HG02981 (cell line): ENCODE data around the gene VAMP8.
"Not testable (repeated sequence)": the region's sequence is repeated elsewhere in the genome, so short reads cannot be mapped to it uniquely, and the experiment has no call there.

ENCODE experiments used
- ATAC-seq: cut with Tn5 transposase; IDR thresholded peaks from one replicate; pipeline ENCODE4 v1.9.1; 2021; ENCODE audit warnings: mild to moderate bottlenecking, moderate library complexity; ENCODE audit not compliant: unreplicated experiment

VAMP8 gene

DNA sequence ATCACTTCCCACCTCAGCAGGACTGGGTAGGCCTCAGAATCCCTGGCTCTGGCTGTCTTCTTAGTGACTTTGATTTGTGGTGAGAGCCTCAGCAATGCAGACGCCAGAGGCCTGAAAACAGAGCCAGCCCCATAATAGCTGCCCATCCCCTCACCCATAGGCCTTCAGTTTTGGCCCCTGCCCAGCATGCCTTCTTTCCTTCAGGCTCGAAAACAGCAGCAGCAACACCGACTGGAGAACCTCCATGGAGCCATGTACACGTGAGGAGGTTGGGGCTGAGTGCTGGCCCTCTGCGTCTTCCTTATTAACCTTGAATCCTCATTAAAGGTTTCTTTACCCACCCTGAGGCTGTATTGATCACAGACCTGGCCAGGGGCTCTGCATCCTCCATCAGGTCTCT is 19.9 kb downstream of the VAMP8 start:
- ATAC-seq: no peak

DNA sequence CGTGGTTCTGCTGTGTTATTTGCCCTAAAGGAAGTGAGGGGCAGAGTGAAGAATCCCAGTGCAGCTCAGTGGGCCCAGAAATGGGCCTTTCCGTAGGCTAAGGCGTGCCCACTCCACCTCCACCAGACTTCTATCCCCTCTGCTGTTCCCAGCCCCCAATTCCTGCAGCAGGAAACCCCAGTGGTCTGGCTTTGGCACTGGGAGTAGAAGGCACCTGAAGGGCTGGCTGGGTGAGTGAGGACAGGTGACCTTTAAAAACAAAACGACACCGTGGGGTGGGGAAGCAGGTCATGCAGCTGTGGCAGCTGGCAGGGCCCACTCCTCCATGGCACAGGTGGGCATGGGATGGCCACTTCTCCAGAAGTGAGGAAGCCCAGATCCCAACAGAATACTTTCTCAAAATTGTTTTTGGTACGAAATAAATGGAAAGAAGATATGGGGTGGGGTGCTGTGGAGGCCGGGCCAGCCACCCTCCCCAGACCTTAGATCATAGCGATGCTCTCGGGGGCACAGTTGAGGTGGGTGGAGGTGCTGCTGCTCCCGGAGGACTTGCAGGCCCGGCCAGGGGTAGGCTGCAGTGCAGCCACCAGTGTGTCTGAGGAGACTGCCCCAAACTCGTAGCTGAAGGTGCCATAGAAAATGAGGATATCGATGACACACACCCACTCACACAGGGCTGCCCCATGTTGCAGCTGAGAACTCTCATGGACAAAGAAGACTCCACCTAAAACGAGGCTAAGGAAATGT is 21.4 kb downstream of the VAMP8 start:
- no peak for ATAC-seq

DNA sequence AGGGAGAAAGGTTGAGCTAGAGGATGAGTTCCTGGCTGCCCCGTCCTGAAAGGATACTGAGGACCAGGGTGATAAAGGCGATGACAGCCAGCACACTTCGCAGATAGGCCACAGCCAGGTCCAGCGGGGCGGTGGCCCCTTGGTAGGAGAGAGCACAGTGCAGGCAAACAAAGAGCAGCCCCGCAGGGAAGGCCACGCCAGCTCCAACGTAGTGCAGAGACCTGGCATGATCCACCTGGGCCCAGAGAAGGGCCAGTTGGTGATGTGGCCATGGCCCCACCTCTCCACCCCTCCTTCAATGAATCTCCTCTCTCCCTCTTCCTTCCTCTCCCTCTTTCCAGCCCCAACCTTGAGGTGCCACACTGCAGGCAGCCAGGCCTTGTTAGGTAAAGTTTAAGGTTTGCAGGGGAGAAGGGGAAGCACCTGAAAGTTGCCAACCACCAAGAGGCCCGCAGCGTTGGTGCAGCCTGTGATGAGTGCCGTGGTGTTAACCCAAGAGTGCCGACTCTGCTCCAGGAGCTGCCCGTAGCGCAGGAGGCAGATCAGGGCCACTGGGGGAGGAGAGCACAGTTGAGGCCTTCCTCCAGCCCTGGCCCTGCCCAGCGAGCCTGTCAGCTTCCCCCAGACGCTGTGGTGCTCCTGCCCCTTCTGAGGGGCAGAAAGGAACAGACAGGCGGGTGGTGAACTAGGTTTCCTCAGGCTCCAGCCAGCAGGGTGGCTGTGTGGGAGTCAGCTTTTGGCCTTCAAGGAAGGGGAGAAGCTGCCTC is 22.3 kb downstream of the VAMP8 start:
- ATAC-seq: no peak

DNA sequence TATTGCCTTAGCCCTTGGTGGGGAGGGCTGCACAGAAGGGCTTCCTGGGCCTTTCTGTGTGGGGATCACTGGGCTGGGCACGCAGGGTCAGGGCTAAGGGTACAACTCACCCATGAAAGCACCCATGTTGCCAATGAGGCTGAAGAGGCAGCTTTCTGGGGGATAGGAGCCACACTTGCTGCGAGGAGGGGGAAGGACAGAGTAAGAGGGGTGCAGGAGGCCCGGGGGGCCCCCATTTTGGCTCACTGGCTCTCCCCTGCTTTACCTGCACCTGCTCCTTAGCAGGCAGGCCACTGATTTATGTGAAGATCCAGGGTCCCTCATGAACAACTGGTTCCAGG is 22.8 kb downstream of the VAMP8 start:
- no peak for ATAC-seq

DNA sequence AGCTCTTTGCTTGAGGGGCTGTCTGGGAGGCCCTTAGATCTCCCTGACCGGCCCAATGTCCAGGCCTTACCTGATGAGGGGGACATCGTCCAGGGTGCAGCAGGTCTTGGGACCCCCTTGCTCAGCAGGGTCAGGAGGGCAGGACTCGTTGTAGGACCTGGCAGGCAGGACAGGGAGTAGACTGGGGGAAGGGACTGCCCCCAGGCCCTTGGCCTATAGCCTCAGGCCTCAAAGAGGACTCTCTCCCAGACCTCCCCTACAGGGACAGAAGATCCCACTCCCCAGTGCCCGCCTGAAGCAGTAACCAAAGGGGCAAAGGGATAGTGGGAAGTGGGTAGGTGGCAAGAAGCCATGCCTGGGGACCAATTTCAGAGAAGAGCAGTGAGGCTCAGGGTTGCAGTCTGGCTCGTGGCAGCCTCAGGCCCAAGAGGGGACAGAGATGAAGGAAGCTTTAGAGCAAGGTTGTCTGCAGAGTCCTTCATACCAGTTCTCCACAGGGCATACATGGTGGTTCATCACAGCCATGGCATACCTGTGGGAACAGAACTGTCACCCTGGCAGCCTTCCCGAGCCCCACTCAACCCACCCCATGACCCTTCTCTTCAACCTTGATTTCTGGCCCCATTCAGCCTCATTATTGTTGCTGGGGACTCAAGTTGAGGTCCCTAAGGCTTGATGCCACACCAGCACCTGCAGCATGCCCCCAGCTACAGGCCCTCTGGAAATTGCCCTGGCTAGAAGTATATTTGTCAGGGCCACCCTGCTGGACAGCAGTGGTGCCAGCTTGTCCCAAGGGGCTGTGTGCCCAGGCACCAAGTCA is 23.8 kb downstream of the VAMP8 start:
- no peak for ATAC-seq

DNA sequence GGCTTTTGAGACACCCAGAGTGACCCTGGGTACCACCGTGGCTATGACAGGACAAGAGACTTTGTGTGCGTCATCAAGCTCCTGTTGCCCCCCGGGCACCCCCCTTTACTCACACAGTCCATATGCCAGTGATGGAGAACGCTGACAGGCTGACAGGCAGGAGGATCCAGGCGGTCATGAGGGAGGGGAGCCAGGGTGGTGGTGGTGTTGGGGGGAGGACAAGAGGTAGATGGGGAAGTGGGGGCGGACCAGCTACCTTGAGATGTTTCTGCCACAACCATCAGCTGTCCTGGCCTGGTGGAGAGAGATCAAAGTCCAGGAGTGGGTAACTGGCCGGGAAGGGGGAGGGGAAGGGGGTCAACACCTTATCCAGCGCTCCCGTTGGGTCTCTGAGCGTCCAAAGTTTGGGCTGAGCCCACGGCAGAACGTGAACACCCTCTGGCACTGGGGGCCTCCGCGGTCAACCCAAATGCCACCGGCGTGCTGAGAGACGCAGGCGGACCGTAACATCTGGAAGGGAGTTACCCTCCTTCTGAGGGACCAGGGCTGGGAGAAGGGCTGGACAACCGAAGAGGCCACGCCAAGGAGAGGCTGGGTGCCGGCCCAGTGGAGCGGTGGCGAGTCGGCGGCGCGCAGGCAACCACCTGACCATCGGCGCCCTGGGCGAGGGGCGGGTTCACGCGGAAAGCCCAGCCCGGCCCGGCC is 24.5 kb downstream of the VAMP8 start:
- ATAC-seq: peak; percentile 27

DNA sequence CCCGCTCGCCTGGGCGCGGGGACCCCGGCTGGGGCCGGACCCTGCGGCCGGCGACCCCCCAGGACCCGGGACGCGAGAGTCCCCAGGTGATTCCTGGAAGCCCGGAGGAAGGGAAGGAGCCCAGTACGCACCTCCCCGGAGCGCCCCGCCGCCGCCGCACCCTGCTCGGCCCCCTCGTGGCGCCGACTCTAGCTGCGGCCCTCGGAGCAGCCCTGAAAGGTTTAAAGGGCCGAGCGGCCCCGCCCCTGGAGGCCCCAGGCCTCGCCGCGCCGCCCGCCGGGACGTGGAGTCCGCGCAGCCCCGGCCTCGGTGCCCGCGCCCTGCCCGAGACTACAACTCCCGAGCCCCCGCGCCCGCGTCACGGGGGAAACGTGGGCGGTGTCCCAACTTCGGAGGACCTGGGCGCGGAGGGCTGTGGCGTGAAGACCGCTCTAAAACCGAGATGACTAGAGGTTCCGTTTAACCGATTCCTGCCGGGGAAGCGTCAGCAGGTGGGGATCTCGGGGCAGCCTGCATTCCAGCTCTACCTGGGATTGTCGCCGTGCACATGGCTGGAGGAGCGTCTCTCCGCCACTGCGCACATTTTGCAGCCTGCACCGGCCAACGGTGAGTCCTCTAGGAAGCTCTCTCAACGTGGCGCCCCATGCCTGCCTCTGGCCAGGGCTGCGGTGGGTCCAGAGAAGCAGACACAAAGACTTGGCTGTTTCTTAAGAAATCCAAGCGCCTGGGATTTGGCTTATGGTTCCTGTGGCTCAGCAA is 25.3 kb downstream of the VAMP8 start, which contains the start of gene TMEM150A:
Gene TMEM150A (minus strand): TSS at position 223 of the 759 bp plus-strand sequence. CDS start 750 bp downstream, outside the sequence.
- peak; percentile 96 for ATAC-seq

DNA sequence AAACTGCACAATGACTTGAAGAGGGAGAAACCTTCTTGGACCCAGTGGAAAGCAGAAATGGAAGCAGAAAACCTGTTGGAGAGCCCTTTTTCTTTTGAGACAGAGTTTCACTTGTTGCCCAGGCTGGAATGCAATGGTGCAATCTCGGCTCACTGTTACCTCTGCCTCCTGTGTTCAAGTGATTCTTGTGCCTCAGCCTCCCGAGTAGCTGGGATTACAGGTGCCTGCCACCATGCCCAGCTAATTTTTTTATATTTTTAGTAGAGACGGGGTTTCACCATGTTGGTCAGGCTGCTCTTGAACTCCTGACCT is 26.7 kb downstream of the VAMP8 start:
- ATAC-seq: not testable (repeated sequence)

DNA sequence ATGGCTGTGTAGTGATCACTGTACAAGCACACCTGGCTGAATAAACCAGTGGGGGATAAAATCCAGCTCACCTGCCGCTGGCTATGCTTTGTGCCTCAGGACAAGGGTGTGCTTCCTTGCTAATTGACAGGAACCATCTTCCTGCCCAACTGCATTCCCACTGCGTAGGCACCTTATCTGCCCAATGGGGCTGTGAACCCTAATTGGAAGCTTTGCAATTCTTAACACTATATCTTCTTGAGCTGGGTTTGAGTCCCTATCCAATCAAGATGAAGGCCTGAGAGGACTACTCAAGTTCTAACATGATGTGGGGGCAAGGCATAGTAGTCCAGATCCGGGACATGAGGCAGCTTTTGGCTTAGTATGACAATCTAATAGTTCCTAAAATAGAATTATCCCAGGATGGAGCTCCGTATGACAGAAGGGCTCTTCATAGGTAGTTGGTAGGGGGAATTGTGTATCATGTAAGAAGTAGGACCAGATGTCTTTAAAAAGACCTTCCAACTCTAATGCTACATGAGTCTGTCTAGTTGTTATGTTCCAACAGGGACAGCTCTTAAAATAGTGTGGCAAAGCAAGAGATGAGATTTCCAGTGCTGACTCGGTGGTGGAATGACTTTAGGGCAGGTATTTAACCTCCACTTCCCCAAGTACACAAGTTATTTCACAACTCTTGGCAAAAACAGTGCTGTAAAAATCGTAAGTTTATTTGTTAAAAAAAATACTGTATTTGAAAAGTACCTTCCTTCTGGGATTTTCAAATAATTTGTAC is 27.4 kb downstream of the VAMP8 start:
- ATAC-seq: no peak

DNA sequence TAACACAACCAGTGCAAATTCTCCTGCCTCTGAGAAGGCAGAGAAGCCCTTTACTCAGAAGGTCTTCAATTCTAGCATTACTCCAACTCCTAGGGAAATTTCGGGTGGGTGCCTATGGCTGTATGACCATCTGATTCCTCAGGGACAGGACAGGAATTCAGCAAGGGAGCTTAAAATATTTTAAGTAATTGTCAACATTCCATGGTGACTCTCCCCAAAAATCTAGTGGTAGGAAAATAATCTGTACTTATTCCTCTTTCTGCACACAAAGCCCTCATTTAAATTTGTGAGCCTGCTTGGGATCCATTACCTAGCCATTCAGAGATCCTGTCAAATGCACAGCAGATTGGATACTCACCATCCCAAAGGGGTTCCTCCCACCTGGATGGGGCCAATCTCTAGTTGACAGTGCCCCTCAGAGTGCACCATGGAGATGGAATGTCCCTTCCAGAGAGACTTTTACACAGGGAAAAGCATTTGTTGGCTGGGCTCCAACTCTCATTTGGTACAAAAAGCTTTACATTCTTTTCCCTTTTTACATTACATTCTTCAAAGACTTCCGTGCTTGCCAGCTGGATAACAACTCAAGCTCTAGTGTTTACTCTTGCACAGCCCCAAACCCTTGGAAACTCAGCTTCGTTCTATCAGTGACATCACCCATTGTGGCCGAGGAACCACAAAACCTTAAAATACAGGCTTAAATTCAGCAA is 28.2 kb downstream of the VAMP8 start:
- ATAC-seq: no peak

DNA sequence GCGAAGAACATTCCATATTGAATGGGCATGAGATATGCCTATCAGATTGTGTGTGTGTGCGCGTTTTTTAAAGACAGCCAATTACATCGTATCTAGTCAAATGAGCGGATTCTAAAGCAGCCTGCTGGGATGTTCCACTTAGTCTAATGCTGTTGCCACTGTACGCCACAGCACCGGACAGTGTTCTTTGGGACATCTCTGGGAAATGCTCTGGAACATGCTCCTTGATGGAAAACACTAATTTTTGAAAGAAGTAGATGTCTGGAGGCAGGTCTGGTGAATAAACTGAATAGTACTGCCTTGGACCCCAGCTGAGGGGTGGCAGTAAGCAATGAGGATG is 28.7 kb downstream of the VAMP8 start:
- no peak for ATAC-seq

DNA sequence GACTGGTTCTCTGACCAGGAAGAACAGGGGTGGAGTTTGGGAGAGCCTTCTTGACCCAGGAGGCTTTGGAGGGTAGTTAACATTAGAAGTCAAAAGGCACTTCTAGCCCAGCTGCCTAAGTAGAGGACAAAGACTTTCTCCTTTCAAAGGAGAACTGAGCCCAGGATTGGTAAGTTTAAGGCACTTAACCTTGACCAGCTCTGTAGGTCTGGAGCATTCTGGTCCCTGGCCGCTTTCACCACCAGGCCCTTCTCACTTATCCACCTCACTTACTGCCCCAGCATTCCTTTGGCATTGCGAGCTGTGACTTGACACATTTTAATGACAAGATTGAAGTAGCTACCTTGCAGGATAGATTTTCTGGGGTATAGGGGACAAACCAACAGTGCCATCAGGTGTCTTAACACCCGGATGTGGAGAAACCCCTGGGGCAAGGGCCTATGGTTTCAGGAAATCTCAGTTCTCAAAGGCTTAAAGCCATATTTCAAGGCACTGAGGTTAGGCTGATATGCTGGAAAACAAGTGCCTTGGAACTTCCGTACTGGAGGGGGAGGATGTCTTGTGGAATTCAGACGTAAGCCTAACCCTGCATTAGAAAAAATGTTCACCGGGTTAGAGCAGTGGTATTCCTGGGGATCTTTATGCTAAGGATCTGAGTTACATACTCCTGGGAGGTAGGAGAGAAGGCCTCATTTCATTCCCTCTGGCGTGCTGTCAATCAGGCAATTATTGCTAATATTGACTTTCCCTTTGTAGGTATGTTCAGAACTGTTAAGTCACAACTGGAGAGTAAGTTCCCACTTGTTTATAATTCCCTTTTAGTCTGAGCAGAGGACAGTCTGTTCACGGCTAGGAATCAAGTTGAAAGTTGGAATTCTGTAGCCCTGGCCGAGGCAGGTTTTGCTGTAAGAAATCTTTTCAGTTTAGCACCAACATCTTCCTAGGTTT is 30.2 kb downstream of the VAMP8 start:
- ATAC-seq: no peak

DNA sequence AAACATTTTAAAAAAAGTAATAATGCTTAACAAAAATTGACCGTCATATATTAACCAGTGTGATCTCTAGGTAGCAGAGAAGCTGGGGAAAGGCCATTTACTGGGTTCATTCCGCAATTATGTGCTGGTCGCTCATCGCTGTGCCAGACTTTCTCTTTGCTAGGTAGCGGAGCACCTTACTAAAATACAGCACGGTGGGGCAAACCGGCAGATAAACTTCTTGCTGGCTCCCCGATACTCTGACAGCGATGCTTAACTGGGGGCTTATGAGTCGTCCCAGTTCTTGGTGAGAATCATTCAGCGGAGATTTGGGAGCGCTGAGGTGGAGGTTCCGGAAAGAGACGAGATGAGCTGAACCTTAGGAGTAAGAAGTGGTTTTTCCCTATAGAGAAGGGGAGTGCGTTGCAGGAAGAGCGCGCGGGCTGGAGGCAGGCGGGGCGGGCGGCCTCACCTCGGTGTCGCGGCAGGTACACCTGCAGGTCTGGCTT is 33.9 kb downstream of the VAMP8 start:
- ATAC-seq: no peak

DNA sequence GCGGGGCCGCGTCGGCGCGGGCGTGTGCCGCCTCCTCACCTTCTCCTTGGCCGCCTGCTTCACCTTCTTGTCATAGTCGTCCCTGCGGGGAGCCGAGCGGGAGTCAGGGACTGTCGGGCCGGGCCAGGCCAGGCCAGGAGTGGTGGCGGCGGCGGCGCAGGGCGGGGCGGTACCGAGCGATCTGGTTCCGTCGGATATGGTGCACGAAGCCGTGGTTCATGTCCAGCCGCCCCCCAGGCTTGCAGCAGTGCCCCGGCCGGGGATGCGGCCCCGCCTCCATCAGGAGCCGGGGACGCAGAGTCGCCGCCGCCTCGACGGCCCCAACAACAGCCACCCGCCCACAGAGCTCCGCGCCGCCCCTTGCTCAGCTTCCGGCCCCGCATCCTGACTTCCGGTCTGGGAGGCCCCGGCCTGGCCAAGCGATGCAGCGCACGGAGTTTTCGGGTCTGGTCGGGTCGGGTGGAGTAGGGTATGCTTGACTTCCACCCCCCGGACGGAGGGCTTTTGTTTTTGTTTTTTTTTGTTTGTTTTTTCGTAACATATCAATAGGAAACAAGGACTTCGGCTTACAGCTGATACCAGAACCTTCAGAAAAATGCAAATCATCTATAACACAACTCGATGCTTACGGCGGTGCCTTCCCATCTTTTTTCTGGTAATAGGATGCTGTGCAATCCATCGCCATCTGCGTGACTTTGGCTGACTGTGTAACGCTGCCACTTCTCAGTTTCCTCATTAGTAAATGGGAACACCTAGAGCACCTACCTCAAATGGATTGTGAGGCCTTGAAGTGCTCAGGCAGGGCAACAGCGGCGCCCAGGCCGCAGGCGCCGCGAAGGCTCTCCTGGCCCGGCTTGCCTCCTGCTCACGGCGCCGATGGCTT is 34.6 kb downstream of the VAMP8 start, which contains the start of gene C2orf68:
Gene C2orf68 (minus strand): TSS at position 362 of the 883 bp plus-strand sequence. CDS start 82 bp downstream, at position 280.
- ATAC-seq: peak; percentile 74

DNA sequence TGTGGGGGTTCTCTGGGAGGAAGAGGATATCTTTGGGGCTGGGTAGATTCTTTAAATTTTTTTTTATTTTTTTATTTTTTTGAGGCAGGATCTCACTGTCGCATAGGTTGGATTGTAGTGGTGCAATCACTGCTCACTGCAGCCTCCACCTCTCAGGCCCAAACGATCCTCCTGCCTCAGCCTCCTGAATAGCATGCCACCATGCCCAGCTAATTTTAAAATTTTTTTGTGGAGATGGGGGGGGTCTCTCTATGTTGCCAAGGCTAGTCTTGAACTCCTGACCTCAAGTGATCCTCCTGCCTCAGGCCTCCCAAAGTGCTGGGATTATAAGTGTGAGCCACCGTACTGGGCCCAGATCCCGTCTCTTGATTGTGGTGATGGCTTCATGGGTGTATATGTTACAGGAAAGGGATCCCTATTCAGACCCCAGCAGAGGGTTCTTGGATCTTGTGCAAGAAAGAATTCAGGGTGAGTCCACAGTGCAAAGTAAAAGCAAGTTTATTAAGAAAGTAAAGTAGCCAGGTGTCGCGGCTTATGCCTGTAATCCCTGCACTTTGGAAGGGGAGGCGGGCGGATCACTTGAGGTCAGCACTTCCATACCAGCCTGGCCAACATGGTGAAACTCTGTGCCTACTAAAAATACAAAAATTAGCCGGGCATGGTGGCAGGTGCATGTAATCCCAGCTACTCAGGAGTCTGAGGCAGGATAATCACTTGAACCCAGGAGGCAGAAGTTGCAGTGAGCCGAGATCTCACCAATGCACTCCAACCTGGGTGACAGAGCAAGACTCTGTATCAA is 36.5 kb downstream of the VAMP8 start:
- ATAC-seq: no peak

DNA sequence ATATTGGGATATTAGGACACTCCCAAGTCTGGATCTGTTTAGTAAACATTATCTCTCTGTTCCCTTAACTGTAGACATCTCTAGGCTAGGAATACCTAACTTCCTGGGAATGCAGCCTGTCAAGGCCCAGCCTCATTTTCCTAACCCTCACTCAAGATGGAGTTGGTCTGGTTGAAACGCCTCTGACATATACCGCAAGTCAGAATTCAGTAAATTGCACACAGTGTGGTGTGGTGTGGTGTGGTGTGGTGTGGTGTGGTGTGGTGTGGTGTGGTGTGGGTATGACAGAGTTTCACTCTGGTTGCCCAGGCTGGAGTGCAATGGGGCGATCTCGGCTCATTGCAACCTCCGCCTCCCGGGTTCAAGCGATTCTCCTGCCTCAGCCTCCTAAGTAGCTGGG is 37.4 kb downstream of the VAMP8 start:
- not testable (repeated sequence) for ATAC-seq
